GM21825 (cell line): Measurements from ENCODE around the gene TMEM145.

Source experiments
- ATAC-seq: cut with Tn5 transposase; IDR thresholded peaks from one replicate; pipeline ENCODE4 v1.9.1; 2021; ENCODE audit warnings: mild to moderate bottlenecking, moderate library complexity; ENCODE audit not compliant: unreplicated experiment

Gene TMEM145

GRCh38 chr19:42357290-42357689 lies 44.2 kb downstream of the TMEM145 start:
- ATAC-seq = no peak

DNA sequence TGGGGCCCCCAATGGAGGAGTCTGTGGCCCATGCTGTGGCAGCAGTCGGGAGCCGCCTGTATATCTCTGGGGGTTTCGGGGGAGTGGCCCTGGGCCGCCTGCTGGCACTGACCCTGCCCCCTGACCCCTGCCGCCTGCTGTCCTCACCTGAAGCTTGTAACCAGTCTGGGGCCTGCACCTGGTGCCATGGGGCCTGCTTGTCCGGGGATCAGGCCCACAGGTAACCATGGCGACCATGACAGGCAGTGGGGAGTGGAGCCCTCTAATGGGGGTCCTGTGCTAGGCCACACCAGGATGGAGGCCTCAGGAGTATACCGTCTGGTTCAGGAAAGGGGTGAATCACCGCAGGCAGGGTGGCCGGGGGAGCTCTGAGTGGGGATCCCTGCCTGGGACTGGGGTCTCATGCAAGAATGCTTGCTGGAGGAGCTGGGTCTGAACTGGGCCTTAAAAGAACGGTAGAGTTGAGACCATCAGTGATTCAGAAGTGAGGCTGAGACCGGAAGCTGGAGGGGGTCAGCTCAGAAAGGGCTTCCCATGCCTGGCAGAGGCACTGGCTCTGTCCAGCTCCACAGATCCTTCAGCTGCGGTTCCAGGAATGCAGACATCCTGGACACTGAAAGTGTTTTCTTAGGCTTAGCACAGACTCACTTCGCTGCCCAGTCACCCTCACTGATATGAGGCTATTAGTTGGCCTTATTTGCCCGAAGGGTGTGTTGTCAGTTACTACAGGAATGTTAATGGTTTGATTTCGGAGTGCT lies 47.9 kb downstream of the TMEM145 start:
- no peak for ATAC-seq

DNA sequence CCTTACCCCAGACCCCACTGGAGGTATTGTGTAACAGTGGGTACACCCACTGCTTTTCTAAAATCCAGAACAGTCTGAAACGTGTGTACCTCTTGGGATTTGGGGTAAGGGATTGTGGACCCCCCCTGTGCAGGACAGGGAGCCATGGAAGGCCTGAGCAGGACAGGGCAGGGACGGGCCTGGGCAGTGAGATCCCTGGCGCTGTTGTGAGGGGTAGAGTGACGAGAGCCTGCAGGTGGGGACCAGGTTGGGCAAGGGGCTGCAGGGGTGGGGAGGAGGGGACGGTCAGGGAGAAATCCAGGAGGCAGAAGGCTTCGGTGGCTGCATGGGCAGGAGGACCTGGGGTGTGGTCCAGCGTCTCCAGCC lies 48.4 kb downstream of the TMEM145 start:
- no peak for ATAC-seq

DNA sequence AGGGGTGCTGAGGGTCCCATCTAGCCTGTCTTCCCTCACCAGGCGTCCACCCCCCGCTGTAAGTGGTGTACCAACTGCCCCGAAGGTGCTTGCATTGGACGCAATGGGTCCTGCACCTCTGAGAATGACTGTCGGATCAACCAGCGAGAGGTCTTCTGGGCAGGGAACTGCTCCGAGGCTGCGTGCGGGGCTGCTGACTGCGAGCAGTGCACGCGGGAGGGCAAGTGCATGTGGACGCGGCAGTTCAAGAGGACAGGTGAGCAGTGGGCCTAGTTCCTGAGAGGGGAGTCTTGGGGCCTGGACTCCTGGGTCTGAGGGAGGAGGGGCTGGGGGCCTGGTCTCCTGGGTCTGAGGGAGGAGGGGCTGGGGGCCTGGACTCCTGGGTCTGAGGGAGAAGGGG lies 49.2 kb downstream of the TMEM145 start:
- no peak for ATAC-seq

DNA sequence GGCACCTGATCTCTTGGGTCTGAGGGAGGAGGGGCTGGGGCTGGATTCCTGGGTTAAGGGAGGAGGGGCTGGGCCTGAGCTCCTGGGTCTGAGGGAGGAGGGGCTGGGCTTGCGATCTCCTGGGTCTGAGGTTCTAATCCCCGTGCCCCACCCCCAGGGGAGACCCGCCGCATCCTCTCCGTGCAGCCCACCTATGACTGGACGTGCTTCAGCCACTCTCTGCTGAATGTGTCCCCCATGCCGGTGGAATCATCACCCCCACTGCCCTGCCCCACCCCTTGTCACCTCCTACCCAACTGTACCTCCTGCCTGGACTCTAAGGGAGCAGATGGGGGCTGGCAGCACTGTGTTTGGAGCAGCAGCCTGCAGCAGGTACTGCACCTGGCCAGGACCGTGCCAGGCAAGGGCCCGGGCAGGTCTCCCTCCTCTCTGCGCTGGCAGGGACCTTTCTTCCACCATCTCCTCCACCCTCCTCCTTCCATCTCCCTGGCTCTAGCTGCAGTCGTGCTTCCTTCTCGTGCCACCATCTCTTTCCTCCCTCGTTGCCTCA lies 49.9 kb downstream of the TMEM145 start:
- no peak for ATAC-seq

DNA sequence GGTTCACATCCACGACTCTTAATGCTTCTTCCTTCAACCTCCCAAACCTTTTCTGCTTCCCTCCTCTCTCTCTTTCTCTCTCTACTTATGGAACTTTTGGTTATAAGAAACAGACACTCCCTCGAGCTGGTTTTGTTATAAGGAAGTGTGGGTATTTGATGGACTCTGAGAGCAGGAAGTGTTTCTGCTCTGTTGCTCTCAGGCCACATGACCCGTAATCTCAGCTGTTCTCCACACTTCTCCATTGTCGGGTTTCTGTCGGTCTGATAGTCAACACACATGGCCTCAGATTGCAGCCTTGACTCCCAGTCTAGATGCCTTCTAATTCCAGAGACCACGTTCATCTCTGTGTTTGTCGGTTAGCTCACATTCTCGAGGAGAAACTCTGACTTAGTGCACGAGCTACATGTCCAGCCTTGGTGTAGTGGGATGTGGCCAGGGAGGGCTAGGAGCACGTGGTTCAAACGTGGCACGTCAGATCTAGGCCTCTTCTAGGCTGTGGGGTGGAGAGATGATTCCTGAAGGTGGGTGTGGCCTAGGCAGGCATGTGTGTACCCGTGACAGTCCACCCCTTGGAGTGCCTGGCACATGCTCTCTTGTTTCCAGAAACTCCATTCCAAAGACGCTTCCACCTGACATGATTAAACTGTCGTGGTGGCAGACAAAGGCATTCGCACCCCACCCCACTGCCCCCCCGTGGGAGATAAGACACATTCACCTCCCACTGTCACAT lies 50.7 kb downstream of the TMEM145 start:
- no peak for ATAC-seq

- ATAC-seq = no peak
Measured at GRCh38 chr19:42366673-42367072, 53.6 kb downstream of the TMEM145 start.

- ATAC-seq = no peak
Measured at GRCh38 chr19:42367929-42368328, 54.8 kb downstream of the TMEM145 start.

- no peak for ATAC-seq
Measured at GRCh38 chr19:42368360-42368759, 55.3 kb downstream of the TMEM145 start.

DNA sequence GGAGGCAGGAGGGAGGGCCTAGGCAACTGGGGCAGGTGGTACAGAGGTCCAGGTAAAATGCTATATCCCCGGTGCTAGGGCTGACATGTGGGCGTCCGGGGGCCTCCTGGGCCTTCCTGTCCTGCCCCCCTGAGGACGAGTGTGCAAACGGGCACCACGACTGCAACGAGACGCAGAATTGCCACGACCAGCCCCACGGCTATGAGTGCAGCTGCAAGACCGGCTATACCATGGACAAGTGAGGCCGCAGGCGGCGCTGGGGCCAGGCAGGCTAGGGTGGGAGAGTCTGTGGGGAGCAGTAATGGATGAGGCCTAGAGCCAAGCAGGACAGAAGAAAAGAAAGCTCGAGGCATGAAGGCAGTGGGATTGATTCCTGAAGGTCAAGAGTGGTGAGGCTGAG lies 55.7 kb downstream of the TMEM145 start:
- ATAC-seq = no peak

DNA sequence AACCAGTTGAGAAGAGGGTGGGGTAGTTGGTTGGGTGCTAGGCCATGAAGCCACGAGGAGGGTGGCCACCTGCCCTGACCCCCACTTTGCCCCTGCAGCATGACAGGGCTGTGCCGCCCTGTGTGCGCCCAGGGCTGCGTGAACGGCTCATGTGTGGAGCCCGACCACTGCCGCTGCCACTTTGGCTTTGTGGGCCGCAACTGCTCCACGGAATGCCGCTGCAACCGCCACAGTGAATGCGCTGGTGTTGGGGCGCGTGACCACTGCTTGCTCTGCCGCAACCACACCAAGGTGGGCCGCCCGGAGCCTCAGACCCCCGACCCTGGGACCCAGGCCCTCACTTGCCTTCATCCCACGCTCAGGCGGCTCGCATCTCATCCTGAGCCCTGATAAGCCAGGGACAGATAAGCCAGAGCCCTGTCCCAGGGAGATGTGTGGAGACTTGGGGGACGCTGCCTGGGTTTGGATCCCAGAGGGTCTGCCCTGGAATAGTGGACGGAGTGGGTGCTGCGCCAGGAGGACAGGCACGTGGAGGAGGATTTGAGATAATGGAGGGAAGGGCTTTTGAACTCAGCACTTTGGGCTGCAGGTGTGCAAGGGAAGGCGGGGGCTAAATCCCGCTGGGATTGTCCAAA lies 56.4 kb downstream of the TMEM145 start:
- ATAC-seq = no peak

GRCh38 chr19:42370068-42370520 lies 57.0 kb downstream of the TMEM145 start:
- ATAC-seq = no peak

DNA sequence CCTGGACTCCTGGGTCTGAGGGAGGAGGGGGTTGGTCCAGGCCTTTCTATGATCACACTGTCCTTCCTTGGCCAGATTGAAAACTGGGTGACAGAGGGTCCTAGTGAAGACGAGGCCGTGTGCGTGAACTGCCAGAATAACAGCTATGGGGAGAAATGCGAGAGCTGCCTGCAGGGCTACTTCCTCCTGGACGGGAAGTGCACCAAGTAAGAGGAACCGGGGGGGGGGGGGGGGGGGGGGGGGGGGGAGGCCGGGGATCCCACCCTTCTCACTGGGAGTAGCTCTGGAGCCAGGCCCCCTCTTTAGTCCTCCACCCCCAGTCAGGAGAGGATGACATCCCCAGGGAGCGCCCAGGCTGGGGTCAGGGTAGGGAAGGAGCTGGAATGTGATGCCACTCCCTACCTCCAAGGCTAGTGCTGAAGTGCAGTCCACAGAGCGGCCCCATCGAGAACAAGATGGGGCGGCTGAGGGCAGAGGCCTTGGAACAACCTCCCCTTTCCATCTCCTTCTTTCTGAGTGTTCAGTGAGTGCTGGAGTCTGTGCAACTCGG lies 57.6 kb downstream of the TMEM145 start:
- ATAC-seq = no peak
